HepG2 (cell line): ENCODE measurements around the gene SLAMF9. TPM values are rescaled to one million over a fixed set of nuclear protein-coding genes. Genes with fewer than 3 reads are reported as not detected.

Experiments
- ATAC-seq: fragments of 200-7000 bp; cut with Tn5 transposase; 3 replicates; pipeline ENCODE4 v1.9.1; 2020; ENCODE audit warnings: mild to moderate bottlenecking, moderate library complexity
- BruUV-seq: library from RNA; stranded (reverse); fragments of 400-500 nt; replicated peaks from 2 replicates; lab custom pipeline; 2021; lab: Mats Ljungman, UMichigan
- CTCF ChIA-PET: fragments of 300-600 bp; formaldehyde crosslinking; extraction: SDS; loops from one replicate; lab custom pipeline; 2021; ENCODE audit warnings: low total read pairs, inconsistent platforms, low intra/inter-chr PET ratio; lab: Yijun Ruan, JAX
- POLR2A ChIA-PET: fragments of 350-600 bp; sonication (Branson Sonifier 250); formaldehyde crosslinking; loops from one replicate; lab custom pipeline; 2020; ENCODE audit warnings: antibody characterized with exemption, inconsistent platforms; lab: Yijun Ruan, JAX
- DNase-seq: peaks from one replicate; pipeline ENCODE4 v3.0.0-alpha.2; 2015; ENCODE audit warnings: low spot score
- FAIRE-seq: peaks from 3 replicates; lab custom pipeline; 2011; peaks lifted over from hg19 to GRCh38; lab: Jason Lieb, UNC
- H2AFZ ChIP-seq: one replicate; pipeline ENCODE4 v1.6.1; 2011; ENCODE audit warnings: low read length, inconsistent platforms
- H3K27ac ChIP-seq: fragments of 300-600 bp; 3 replicates; pipeline ENCODE4 v1.8.0; 2011; ENCODE audit warnings: mixed run types, mild to moderate bottlenecking, mixed read lengths, low read length, inconsistent platforms; ENCODE audit not compliant: insufficient read depth; ENCODE audit errors: extremely low read length
- H3K27me3 ChIP-seq, 2 experiments: fragments of 200-600 bp in 1 of 2; 2 replicates in 1 of 2; 3 replicates in 1 of 2; pipeline versions ENCODE4 v1.6.0 to v1.8.0; 2011; ENCODE audit warnings: low read length in 2 of 2, mild to moderate bottlenecking in 2 of 2, moderate library complexity in 2 of 2, inconsistent platforms in 1 of 2; ENCODE audit not compliant: insufficient read depth in 2 of 2, control insufficient read depth in 1 of 2
- H3K36me3 ChIP-seq, 2 experiments: fragments of 200-600 bp in 1 of 2; replicated peaks in 1 of 2; 2 replicates in 1 of 2; 3 replicates in 1 of 2; pipeline versions ENCODE4 v1.5.1 to v1.8.0; 2011; ENCODE audit warnings: low read length in 2 of 2, inconsistent platforms in 1 of 2; ENCODE audit not compliant: insufficient read depth in 2 of 2, control insufficient read depth in 1 of 2
- H3K4me1 ChIP-seq: 2 replicates; pipeline ENCODE4 v1.5.1; 2012; ENCODE audit warnings: low read length, inconsistent platforms; ENCODE audit not compliant: insufficient read depth
- H3K4me2 ChIP-seq: 2 replicates; pipeline ENCODE4 v1.6.0; 2011; ENCODE audit warnings: low read depth, low read length, inconsistent platforms
- H3K4me3 ChIP-seq, 3 experiments: fragments of 200-600 bp in 1 of 3; sonication (generic), shearing (Covaris generic) in 1 of 3; replicated peaks in 1 of 3; 2 replicates each; pipeline ENCODE4 v1.5.1; 2011 to 2016; ENCODE audit warnings: low read length in 3 of 3, inconsistent platforms in 2 of 3, low read depth in 2 of 3, mild to moderate bottlenecking in 2 of 3, control low read depth in 1 of 3, mixed read lengths in 1 of 3; ENCODE audit not compliant: insufficient read depth in 1 of 3
- H3K79me2 ChIP-seq: one replicate; pipeline ENCODE4 v1.6.1; 2011; ENCODE audit warnings: low read length, inconsistent platforms; ENCODE audit not compliant: insufficient read depth
- H3K9ac ChIP-seq: 2 replicates; pipeline ENCODE4 v1.6.0; 2011; ENCODE audit warnings: mild to moderate bottlenecking, low read depth, low read length, inconsistent platforms; ENCODE audit not compliant: insufficient read depth
- H3K9me3 ChIP-seq: 2 replicates; pipeline ENCODE4 v1.5.1; 2012; ENCODE audit warnings: mild to moderate bottlenecking, low read length
- H4K20me1 ChIP-seq: 2 replicates; pipeline ENCODE4 v1.6.0; 2011; ENCODE audit warnings: inconsistent platforms, mild to moderate bottlenecking, low read length, moderate library complexity; ENCODE audit not compliant: insufficient read depth
- ARID4A ChIP-seq: sonication (generic); formaldehyde crosslinking; IDR thresholded peaks from 2 replicates; pipeline ENCODE4 v1.5.0; 2020; ENCODE audit warnings: mild to moderate bottlenecking, missing genetic modification reagents, borderline replicate concordance
- ESRRA ChIP-seq: sonication (generic); formaldehyde crosslinking; IDR thresholded peaks from 2 replicates; pipeline ENCODE4 v1.5.1; 2020; ENCODE audit warnings: mild to moderate bottlenecking, low read depth, missing genetic modification reagents
- ISL2 ChIP-seq: sonication (generic); formaldehyde crosslinking; IDR thresholded peaks from 2 replicates; pipeline ENCODE4 v1.5.0; 2020; ENCODE audit warnings: missing genetic modification reagents
- MED8 ChIP-seq: sonication (generic); formaldehyde crosslinking; IDR thresholded peaks from 2 replicates; pipeline ENCODE4 v1.8.1; 2023; ENCODE audit warnings: mild to moderate bottlenecking, missing genetic modification reagents; ENCODE audit not compliant: insufficient replicate concordance
- PRMT3 ChIP-seq: sonication (generic); formaldehyde crosslinking; IDR thresholded peaks from 2 replicates; pipeline ENCODE4 v1.8.1; 2022; ENCODE audit warnings: low read depth, mild to moderate bottlenecking, moderate library complexity, missing genetic modification reagents, borderline replicate concordance
- TAF15 ChIP-seq: fragments of 200-400 bp; formaldehyde crosslinking; IDR thresholded peaks from one replicate; pipeline ENCODE4 v1.6.1; 2018; ENCODE audit warnings: mild to moderate bottlenecking, low read depth, low read length; ENCODE audit not compliant: poor library complexity, severe bottlenecking
- TEF ChIP-seq: sonication (generic); formaldehyde crosslinking; IDR thresholded peaks from 2 replicates; pipeline ENCODE4 v1.5.0; 2020; ENCODE audit warnings: missing genetic modification reagents
- ZNF276 ChIP-seq: sonication (generic); formaldehyde crosslinking; IDR thresholded peaks from 2 replicates; pipeline ENCODE4 v1.4.0; 2020; ENCODE audit warnings: mild to moderate bottlenecking, low read depth, missing genetic modification reagents
- ZNF558 ChIP-seq: sonication (generic); formaldehyde crosslinking; IDR thresholded peaks from 2 replicates; pipeline ENCODE4 v1.9.0; 2022; ENCODE audit warnings: mild to moderate bottlenecking, missing genetic modification reagents, borderline replicate concordance
- WGBS: methylation state at CpG from one replicate; pipeline ENCODE4 v1.1.6; 2017; ENCODE audit warnings: low lambda C conversion rate; 5-methylcytosine and 5-hydroxymethylcytosine counted together
- in situ Hi-C: cut with HindIII; loops from 2 replicates; pipeline ENCODE4 v1.10.0; 2017; ENCODE audit warnings: low pct_unique_long_range_greater_than_20kb; ENCODE audit not compliant: extremely low pct_ligation_motif_present
- intact Hi-C: fragments of 100-400 bp; cut with micrococcal nuclease; formaldehyde crosslinking; loops from one replicate; pipeline ENCODE4 v1.10.0; 2022; ENCODE audit not compliant: unreplicated experiment
- polyA plus RNA-seq, 8 experiments: library from polyadenylated mRNA; depleted of rRNA in 3 of 8; stranded (reverse) in 7 of 8; unstranded in 1 of 8; fragments of >200 nt; fragmentation: Illumina TruSeq in 4 of 8; extraction: Trizol in 4 of 8; gene quantifications; 2 replicates each; pipeline versions ENCODE4 v1.2.1 to v1.2.3, GENCODE V29; 2011 to 2016; ENCODE audit warnings: low read depth in 4 of 8, missing spikeins in 1 of 8, mixed read lengths in 1 of 8; ENCODE audit not compliant: insufficient read depth in 1 of 8
- total RNA-seq, 5 experiments: library from RNA; depleted of rRNA; stranded (reverse); fragments of >200 nt; fragmentation: Illumina TruSeq; extraction: Trizol; gene quantifications; 2 replicates each; pipeline ENCODE4 v1.2.3, GENCODE V29; 2016; ENCODE audit warnings: low read depth in 1 of 5

The SLAMF9 gene
- total and polyA plus RNA-seq, 2 of the 13 experiments (the other 11 are each of a cell fraction or from before 2014, with no cell fraction given), result 0.82 TPM; not detected in 1

- no TSS peak for BruUV-seq
- Histone ChIP-seq H3K27ac (no peak overlapping the region), H3K9ac (no peak overlapping the region), H3K79me2 (no peaks in the 10 kb centered on the region), H4K20me1 (no peaks in the 10 kb centered on the region), H3K9me3 (no peaks in the 10 kb centered on the region), H3K4me2 (no peak overlapping the region), H3K4me1 (peaks cover 5% of the 10 kb centered on the region)
- CTCF ChIA-PET, result no interaction called here
- 34% methylated on average over 7 of the region's 16 CpGs for WGBS
- in situ Hi-C loops, result no loop called here
- DNase-seq, result no peak
- FAIRE-seq, result no peak
- POLR2A ChIA-PET, result no interaction called here
- no peak for TF ChIP-seq ISL2 (CRISPR knock-in tag)
- no peak for TF ChIP-seq ESRRA (CRISPR knock-in tag)
- TF ChIP-seq, all 625 proteins: peak for 0
- no peak overlapping the region for H2AFZ ChIP-seq
- H3K27me3 ChIP-seq, result peaks cover 5 to 32% of the 10 kb centered on the region in 2 experiments; a peak in 4 of 5 replicates
- intact Hi-C loops, result no loop called here
- no peak overlapping the region for H3K4me3 ChIP-seq
- H3K36me3 ChIP-seq, result no peaks in the 10 kb centered on the region
- ATAC-seq, result no peak
Measured at GRCh38 chr1:159932296-159933285, 21.4 kb downstream of the SLAMF9 start.

DNA sequence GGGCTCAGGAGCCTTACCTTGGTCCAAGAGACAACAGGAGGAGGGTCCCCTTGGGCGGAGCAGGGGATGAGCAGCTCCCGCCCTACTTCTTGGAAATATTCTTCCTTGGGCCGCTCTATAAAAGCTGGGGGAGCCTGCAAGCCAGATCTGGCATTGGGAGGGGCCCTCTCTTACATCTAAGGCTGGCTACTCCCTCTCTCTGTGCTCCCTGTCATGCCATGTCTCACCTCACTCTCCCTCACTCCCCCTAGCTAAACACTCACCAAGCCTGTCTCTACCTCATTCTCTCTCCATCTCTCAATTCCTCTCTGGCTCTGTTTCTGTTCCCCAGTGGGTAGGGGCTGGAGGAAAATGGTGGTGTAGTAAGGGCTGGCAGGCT is 22.3 kb downstream of the SLAMF9 start:
- Histone ChIP-seq H3K4me3 (no peak overlapping the region), H3K4me1 (peaks cover 4% of the 10 kb centered on the region), H3K9ac (no peak overlapping the region), H2AFZ (no peak overlapping the region), H3K27ac (no peak overlapping the region), H4K20me1 (no peaks in the 10 kb centered on the region), H3K9me3 (no peaks in the 10 kb centered on the region), H3K27me3 (peaks cover 5 to 35% of the 10 kb centered on the region in 2 experiments; a peak in 4 of 5 replicates), H3K4me2 (no peak overlapping the region), H3K79me2 (no peaks in the 10 kb centered on the region), H3K36me3 (no peaks in the 10 kb centered on the region)
- FAIRE-seq (no peak), ATAC-seq (no peak), DNase-seq (no peak)
- intact Hi-C loops, result no loop called here
- CTCF ChIA-PET, result no interaction called here
- WGBS, result 17% methylated on average over 1 of the region's 3 CpGs
- POLR2A ChIA-PET, result no interaction called here
- in situ Hi-C loops, result no loop called here
- BruUV-seq, result no TSS peak
- TF ChIP-seq PRMT3 (CRISPR knock-in tag) (no peak), ZNF276 (CRISPR knock-in tag) (no peak), ZNF558 (CRISPR knock-in tag) (no peak), TEF (CRISPR knock-in tag) (no peak), ARID4A (CRISPR knock-in tag) (no peak), MED8 (CRISPR knock-in tag) (no peak), TAF15 (no peak)
